Daoy (cell line): ENCODE measurements around the gene RNH1. TPM values are rescaled to one million over a fixed set of nuclear protein-coding genes. Genes with fewer than 3 reads are reported as not detected.

ENCODE experiments used
- DNase-seq: peaks from one replicate; pipeline ENCODE4 v3.0.0-alpha.2; 2015; ENCODE audit warnings: low read depth
- total RNA-seq: library from RNA; depleted of rRNA; stranded (reverse); fragments of >200 nt; shearing (Covaris generic); gene quantifications from 2 replicates; pipeline ENCODE4 v1.2.3, GENCODE V29; 2014; rRNA removed

RNH1 gene
- 165 and 188 TPM in 2 replicates for total RNA-seq

GRCh38 chr11:506995-507726 is at the start of gene RNH1:
Gene RNH1 (minus strand): TSS chr11:507242. CDS start chr11:502162, 5,080 bp downstream.
- DNase-seq, result peak; percentile 96

- no peak for DNase-seq
Measured at GRCh38 chr11:555780-556661, 49.0 kb upstream of the RNH1 start.

GRCh38 chr11:555227-555779 is 48.3 kb upstream of the RNH1 start:
- DNase-seq, result no peak

- peak; percentile 77 for DNase-seq
Measured at GRCh38 chr11:554428-555226, 47.6 kb upstream of the RNH1 start.

- DNase-seq, result no peak
Measured at GRCh38 chr11:553988-554340, 46.9 kb upstream of the RNH1 start.

GRCh38 chr11:553083-553987 is 46.3 kb upstream of the RNH1 start:
- DNase-seq, result no peak

GRCh38 chr11:551596-551995 is 44.6 kb upstream of the RNH1 start:
- no peak for DNase-seq

GRCh38 chr11:551131-551530 is 44.1 kb upstream of the RNH1 start:
- DNase-seq, result no peak

GRCh38 chr11:550746-551085 is 43.7 kb upstream of the RNH1 start:
- no peak for DNase-seq

GRCh38 chr11:550021-550745 is 43.1 kb upstream of the RNH1 start:
- no peak for DNase-seq

- no peak for DNase-seq
Measured at GRCh38 chr11:548700-549603, 41.9 kb upstream of the RNH1 start.

- no peak for DNase-seq
Measured at GRCh38 chr11:545171-545570, 38.1 kb upstream of the RNH1 start.

GRCh38 chr11:544817-545166 is 37.8 kb upstream of the RNH1 start:
- DNase-seq, result no peak

- no peak for DNase-seq
Measured at GRCh38 chr11:541433-541885, 34.4 kb upstream of the RNH1 start.

- DNase-seq, result no peak
Measured at GRCh38 chr11:540583-541432, 33.8 kb upstream of the RNH1 start.

- DNase-seq, result no peak
Measured at GRCh38 chr11:539971-540481, 33.0 kb upstream of the RNH1 start.

- DNase-seq, result peak; percentile 0
Measured at GRCh38 chr11:538431-539051, 31.5 kb upstream of the RNH1 start.
